ENCODE results near the gene AHCY.
"Not testable (repeated sequence)": the region's sequence is repeated elsewhere in the genome, so short reads cannot be mapped to it uniquely, and the experiment has no call there.

DNA sequence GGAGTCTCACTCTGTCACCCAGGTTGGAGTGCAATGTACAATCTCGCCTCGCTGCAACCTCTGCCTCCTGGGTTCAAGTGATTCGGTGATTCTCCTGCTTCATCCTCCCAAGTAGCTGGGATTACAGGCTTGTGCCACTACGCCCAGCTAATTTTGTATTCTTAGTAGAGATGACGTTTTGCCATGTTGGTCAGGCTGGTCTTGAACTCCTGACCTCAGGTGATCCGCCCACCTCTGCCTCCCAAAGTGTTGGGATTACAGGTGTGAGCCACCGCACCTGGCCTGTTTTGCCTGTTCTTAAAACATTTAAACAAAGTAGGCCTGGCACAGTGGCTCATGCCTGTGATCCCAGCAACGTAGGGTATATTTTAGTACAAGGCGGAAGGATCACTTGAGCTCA, 38.0 kb upstream of the AHCY start:
- TF ChIP-seq, protein P1, sequence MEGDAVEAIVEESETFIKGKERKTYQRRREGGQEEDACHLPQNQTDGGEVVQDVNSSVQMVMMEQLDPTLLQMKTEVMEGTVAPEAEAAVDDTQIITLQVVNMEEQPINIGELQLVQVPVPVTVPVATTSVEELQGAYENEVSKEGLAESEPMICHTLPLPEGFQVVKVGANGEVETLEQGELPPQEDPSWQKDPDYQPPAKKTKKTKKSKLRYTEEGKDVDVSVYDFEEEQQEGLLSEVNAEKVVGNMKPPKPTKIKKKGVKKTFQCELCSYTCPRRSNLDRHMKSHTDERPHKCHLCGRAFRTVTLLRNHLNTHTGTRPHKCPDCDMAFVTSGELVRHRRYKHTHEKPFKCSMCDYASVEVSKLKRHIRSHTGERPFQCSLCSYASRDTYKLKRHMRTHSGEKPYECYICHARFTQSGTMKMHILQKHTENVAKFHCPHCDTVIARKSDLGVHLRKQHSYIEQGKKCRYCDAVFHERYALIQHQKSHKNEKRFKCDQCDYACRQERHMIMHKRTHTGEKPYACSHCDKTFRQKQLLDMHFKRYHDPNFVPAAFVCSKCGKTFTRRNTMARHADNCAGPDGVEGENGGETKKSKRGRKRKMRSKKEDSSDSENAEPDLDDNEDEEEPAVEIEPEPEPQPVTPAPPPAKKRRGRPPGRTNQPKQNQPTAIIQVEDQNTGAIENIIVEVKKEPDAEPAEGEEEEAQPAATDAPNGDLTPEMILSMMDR (conservative IDR thresholded peaks at IDR 0.05), result not testable (repeated sequence)
- not testable (repeated sequence) for TF ChIP-seq EZH2 (IDR thresholded peaks at IDR 0.05; ENCODE audit: low read depth)
